WTC11 (cell line): ENCODE measurements around the gene MRPL41. TPM values are rescaled to one million over a fixed set of nuclear protein-coding genes. Genes with fewer than 3 reads are reported as not detected.
A peak's percentile ranks its signal among the peaks of the same experiment; 100 is the strongest.

Experiments used
- ATAC-seq: fragments of 200-7000 bp; cut with Tn5 transposase; 2 replicates; pipeline ENCODE4 v1.10.0; 2021; ENCODE audit warnings: mild to moderate bottlenecking, moderate library complexity
- CTCF ChIA-PET: fragments of 300-600 bp; sonication (Branson Sonifier 250); formaldehyde crosslinking; loops from one replicate; lab custom pipeline; 2021; ENCODE audit warnings: antibody characterized with exemption; lab: Charles Lee
- POLR2A ChIA-PET: fragments of 350-600 bp; sonication (Branson Sonifier 250); formaldehyde crosslinking; loops from one replicate; lab custom pipeline; 2021; ENCODE audit warnings: antibody characterized with exemption; lab: Charles Lee
- DNase-seq: peaks from one replicate; pipeline ENCODE4 v3.0.0; 2021; ENCODE audit warnings: low spot score
- H3K27ac Mint-ChIP-seq: 2 replicates; pipeline ENCODE4 v1.8.0; 2021; ENCODE audit warnings: mixed read lengths
- H3K27me3 Mint-ChIP-seq: 2 replicates; pipeline ENCODE4 v1.8.0; 2021; ENCODE audit warnings: low read depth, mild to moderate bottlenecking, moderate library complexity, mixed read lengths
- H3K36me3 Mint-ChIP-seq: 2 replicates; pipeline ENCODE4 v1.8.0; 2021; ENCODE audit warnings: mixed read lengths
- H3K4me1 Mint-ChIP-seq: 2 replicates; pipeline ENCODE4 v1.8.0; 2022; ENCODE audit warnings: mixed read lengths
- H3K4me3 Mint-ChIP-seq: 2 replicates; pipeline ENCODE4 v1.8.0; 2021; ENCODE audit warnings: mild to moderate bottlenecking, moderate library complexity, mixed read lengths
- H3K9me3 Mint-ChIP-seq: 2 replicates; pipeline ENCODE4 v1.8.0; 2021; ENCODE audit warnings: mixed read lengths
- AFF4 ChIP-seq: sonication (generic); formaldehyde crosslinking; IDR thresholded peaks from 2 replicates; pipeline ENCODE4 v1.8.1; 2023; ENCODE audit warnings: mild to moderate bottlenecking, missing genetic modification reagents, borderline replicate concordance
- ATF3 ChIP-seq: sonication (generic); formaldehyde crosslinking; conservative IDR thresholded peaks from 2 replicates; pipeline ENCODE4 v1.8.1; 2022; ENCODE audit warnings: mild to moderate bottlenecking, missing genetic modification reagents
- ATF6 ChIP-seq: sonication (generic); formaldehyde crosslinking; IDR thresholded peaks from 2 replicates; pipeline ENCODE4 v1.8.1; 2023; ENCODE audit warnings: mild to moderate bottlenecking, missing genetic modification reagents
- ELF4 ChIP-seq: sonication (generic); formaldehyde crosslinking; IDR thresholded peaks from 2 replicates; pipeline ENCODE4 v1.8.1; 2022; ENCODE audit warnings: low read depth, mild to moderate bottlenecking, moderate library complexity, missing genetic modification reagents
- FOXJ3 ChIP-seq: sonication (generic); formaldehyde crosslinking; IDR thresholded peaks from 2 replicates; pipeline ENCODE4 v1.9.0; 2021; ENCODE audit warnings: missing genetic modification reagents, mild to moderate bottlenecking, borderline replicate concordance
- FOXK1 ChIP-seq: sonication (generic); formaldehyde crosslinking; IDR thresholded peaks from 2 replicates; pipeline ENCODE4 v1.8.0; 2022; ENCODE audit warnings: mild to moderate bottlenecking, moderate library complexity, missing genetic modification reagents
- FOXP1 ChIP-seq: sonication (generic); formaldehyde crosslinking; IDR thresholded peaks from 2 replicates; pipeline ENCODE4 v1.8.0; 2022; ENCODE audit warnings: missing genetic modification reagents, mild to moderate bottlenecking, moderate library complexity, borderline replicate concordance
- GTF2I ChIP-seq: fragments of 250-450 bp; sonication (Bioruptor Pico); conservative IDR thresholded peaks from 2 replicates; pipeline ENCODE4 v1.4.0; 2021; ENCODE audit warnings: mild to moderate bottlenecking
- HMGXB4 ChIP-seq: sonication (generic); formaldehyde crosslinking; IDR thresholded peaks from 2 replicates; pipeline ENCODE4 v1.8.1; 2023; ENCODE audit warnings: mild to moderate bottlenecking, moderate library complexity, missing genetic modification reagents
- KAT7 ChIP-seq: sonication (generic); formaldehyde crosslinking; IDR thresholded peaks from 2 replicates; pipeline ENCODE4 v1.8.1; 2023; ENCODE audit warnings: missing genetic modification reagents, mild to moderate bottlenecking, borderline replicate concordance
- MXD4 ChIP-seq: fragments of 250-450 bp; sonication (Bioruptor Pico); IDR thresholded peaks from 2 replicates; pipeline ENCODE4 v1.8.0; 2021; ENCODE audit warnings: mild to moderate bottlenecking, moderate library complexity, borderline replicate concordance
- NR1H2 ChIP-seq: sonication (generic); formaldehyde crosslinking; IDR thresholded peaks from 2 replicates; pipeline ENCODE4 v1.9.0; 2021; ENCODE audit warnings: mild to moderate bottlenecking, moderate library complexity, missing genetic modification reagents
- SOX15 ChIP-seq: fragments of 250-450 bp; sonication (Bioruptor Pico); IDR thresholded peaks from 2 replicates; pipeline ENCODE4 v1.9.0; 2021; ENCODE audit warnings: mild to moderate bottlenecking
- STAT6 ChIP-seq: sonication (generic); formaldehyde crosslinking; conservative IDR thresholded peaks from 2 replicates; pipeline ENCODE4 v1.8.1; 2023; ENCODE audit warnings: mild to moderate bottlenecking, low read depth, missing genetic modification reagents, moderate library complexity
- ZNF263 ChIP-seq: sonication (generic); formaldehyde crosslinking; IDR thresholded peaks from 2 replicates; pipeline ENCODE4 v1.8.1; 2022; ENCODE audit warnings: low read depth, mild to moderate bottlenecking, moderate library complexity, missing genetic modification reagents
- ZNF512 ChIP-seq: sonication (generic); formaldehyde crosslinking; IDR thresholded peaks from 2 replicates; pipeline ENCODE4 v1.8.1; 2022; ENCODE audit warnings: missing genetic modification reagents, borderline replicate concordance
- ZNF532 ChIP-seq: fragments of 250-450 bp; sonication (Bioruptor Pico); IDR thresholded peaks from 2 replicates; pipeline ENCODE4 v1.9.0; 2021; ENCODE audit warnings: mild to moderate bottlenecking, borderline replicate concordance
- total RNA-seq: library from RNA; stranded (reverse); gene quantifications from 3 replicates; pipeline ENCODE4 v1.2.3, GENCODE V29; 2021

MRPL41 gene
- total RNA-seq, 1 experiment from 2014 or later = 70.1 TPM

- Mint-ChIP-seq H3K27ac (peak overlapping the region; percentile 68), H3K9me3 (no peaks in the 10 kb centered on the region), H3K4me3 (no peak overlapping the region), H3K4me1 (peaks cover 28% of the 10 kb centered on the region), H3K27me3 (no peaks in the 10 kb centered on the region), H3K36me3 (peaks cover 24% of the 10 kb centered on the region)
- POLR2A ChIA-PET = interaction anchor here (1.4 kb wide), 1 partner anchor 9 kb away, joined by 4 read pairs; the partner anchor contains the start of gene ZMYND19
- CTCF ChIA-PET = interaction anchor here (0.6 to 4.2 kb wide), 19 partner anchors 10 to 320 kb away, joined by 3 to 51 read pairs (median 4); partner anchors contain the start of genes ARRDC1, EHMT1, MRPL41 and ZMYND19
- ATAC-seq (no peak), DNase-seq (no peak)
- TF ChIP-seq ATF6 (CRISPR knock-in tag) = no peak
- no peak for TF ChIP-seq HMGXB4 (CRISPR knock-in tag)
- no peak for TF ChIP-seq ZNF263 (CRISPR knock-in tag)
- no peak for TF ChIP-seq GTF2I (CRISPR knock-in tag)
- no peak for TF ChIP-seq STAT6 (CRISPR knock-in tag)
- no peak for TF ChIP-seq ELF4 (CRISPR knock-in tag)
- TF ChIP-seq ZNF512 = no peak
- TF ChIP-seq FOXP1 (CRISPR knock-in tag) = no peak
- TF ChIP-seq FOXJ3 (CRISPR knock-in tag) = no peak
- TF ChIP-seq KAT7 (CRISPR knock-in tag) = no peak
- TF ChIP-seq ZNF532 (CRISPR knock-in tag) = no peak
- no peak for TF ChIP-seq ATF3 (CRISPR knock-in tag)
- TF ChIP-seq FOXK1 (CRISPR knock-in tag) = no peak
- no peak for TF ChIP-seq AFF4 (CRISPR knock-in tag)
- no peak for TF ChIP-seq NR1H2 (CRISPR knock-in tag)
- TF ChIP-seq MXD4 = no peak
- no peak for TF ChIP-seq SOX15 (CRISPR knock-in tag)
These were observed 29.9 kb downstream of the MRPL41 start for GRCh38 chr9:137581361-137582285.
